GM12892 (cell line): ENCODE measurements around the gene SAMD4A.

Experiments used
- POLR2A ChIP-seq: IDR thresholded peaks from 2 replicates; pipeline ENCODE4 v1.6.1; 2011; ENCODE audit warnings: low read depth, low read length, control low read depth
- POLR2AphosphoS5 ChIP-seq: IDR thresholded peaks from 2 replicates; pipeline ENCODE4 v1.6.1; 2011; ENCODE audit warnings: low read depth, low read length, control low read depth

DNA sequence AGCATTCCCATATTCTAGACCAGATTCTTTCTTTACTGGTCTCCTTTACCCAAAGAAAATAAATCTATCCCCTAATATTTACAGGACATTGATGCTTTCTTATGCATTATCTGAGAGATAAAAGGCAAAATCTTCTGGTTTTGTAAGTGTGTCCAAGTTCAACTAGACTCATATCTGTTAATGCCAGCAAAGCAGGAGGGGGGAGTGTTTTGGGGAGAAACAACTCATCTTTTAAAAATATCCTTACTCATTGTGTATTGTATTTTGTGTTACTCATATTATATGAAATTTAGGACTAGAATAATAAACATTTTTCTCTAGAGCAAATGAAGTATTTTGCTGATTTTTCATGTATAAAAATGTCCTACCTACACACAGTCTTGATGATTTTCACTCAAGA is 54.8 kb downstream of the SAMD4A start:
- TF ChIP-seq POLR2AphosphoS5 (no peak), POLR2A (no peak)
